Osteoblast (primary cell): ENCODE results near the gene UBE2D3. TPM values are rescaled to one million over a fixed set of nuclear protein-coding genes. Genes with fewer than 3 reads are reported as not detected.

Experiments used
- DNase-seq: peaks from one replicate; pipeline ENCODE4 v3.0.0; 2011; ENCODE audit warnings: low spot score, mixed read lengths; ENCODE audit not compliant: insufficient read length; ENCODE audit errors: missing footprints
- H2AFZ ChIP-seq: 2 replicates; pipeline ENCODE4 v1.6.0; 2011; ENCODE audit warnings: mild to moderate bottlenecking, low read length
- H3K27ac ChIP-seq: 2 replicates; pipeline ENCODE4 v1.5.1; 2011; ENCODE audit warnings: mild to moderate bottlenecking, low read depth, low read length, moderate library complexity
- H3K27me3 ChIP-seq: 2 replicates; pipeline ENCODE4 v1.6.0; 2012; ENCODE audit warnings: mild to moderate bottlenecking, control low read depth, inconsistent platforms, low read length, moderate library complexity; ENCODE audit not compliant: insufficient read depth
- H3K36me3 ChIP-seq: 2 replicates; pipeline ENCODE4 v1.5.1; 2011; ENCODE audit warnings: mild to moderate bottlenecking, low read length, control low read depth, moderate library complexity; ENCODE audit not compliant: insufficient read depth
- H3K4me1 ChIP-seq: 2 replicates; pipeline ENCODE4 v1.5.1; 2011; ENCODE audit warnings: mild to moderate bottlenecking, low read length, control low read depth, moderate library complexity; ENCODE audit not compliant: insufficient read depth
- H3K4me2 ChIP-seq: 2 replicates; pipeline ENCODE4 v1.6.0; 2011; ENCODE audit warnings: mild to moderate bottlenecking, low read length; ENCODE audit not compliant: insufficient read depth
- H3K4me3 ChIP-seq: fragments of 200-600 bp; sonication (generic); 3 replicates; pipeline ENCODE4 v1.5.1; 2012; ENCODE audit warnings: mild to moderate bottlenecking, low read length, inconsistent platforms; ENCODE audit not compliant: insufficient read depth
- H3K79me2 ChIP-seq: 2 replicates; pipeline ENCODE4 v1.6.0; 2012; ENCODE audit warnings: mild to moderate bottlenecking, low read length, control low read depth, inconsistent platforms; ENCODE audit not compliant: insufficient read depth
- H3K9me3 ChIP-seq: 2 replicates; pipeline ENCODE4 v1.5.1; 2011; ENCODE audit warnings: low read depth, low read length, control low read depth
- H4K20me1 ChIP-seq: 2 replicates; pipeline ENCODE4 v1.6.0; 2012; ENCODE audit warnings: mild to moderate bottlenecking, low read length, control low read depth; ENCODE audit not compliant: insufficient read depth
- CTCF ChIP-seq: IDR thresholded peaks from 2 replicates; pipeline ENCODE4 v1.5.1; 2011; ENCODE audit warnings: mild to moderate bottlenecking, low read depth, low read length, moderate library complexity; ENCODE audit errors: extremely low read depth
- total RNA-seq: library from RNA; depleted of rRNA; stranded (reverse); fragments of >200 nt; gene quantifications from 2 replicates; pipeline ENCODE4 v1.2.3, GENCODE V29; 2012

Gene UBE2D3
- total RNA-seq, 1 donor: 426 TPM

GRCh38 chr4:102758241-102759160 is 68.8 kb downstream of the UBE2D3 start:
- TF ChIP-seq CTCF: no peak
- Histone ChIP-seq H3K36me3 (no peaks in the 10 kb centered on the region), H3K4me2 (no peak overlapping the region), H3K27me3 (no peaks in the 10 kb centered on the region), H2AFZ (no peak overlapping the region), H3K9me3 (no peaks in the 10 kb centered on the region), H3K79me2 (peaks cover 45% of the 10 kb centered on the region), H3K4me3 (no peak overlapping the region), H3K4me1 (peaks cover 14% of the 10 kb centered on the region), H4K20me1 (peaks cover 3% of the 10 kb centered on the region), H3K27ac (no peak overlapping the region)
- no peak for DNase-seq

GRCh38 chr4:102757681-102758080 is 69.7 kb downstream of the UBE2D3 start:
- Histone ChIP-seq H3K27me3 (no peaks in the 10 kb centered on the region), H3K4me2 (no peak overlapping the region), H3K79me2 (peaks cover 45% of the 10 kb centered on the region), H3K4me1 (peaks cover 14% of the 10 kb centered on the region), H3K36me3 (no peaks in the 10 kb centered on the region), H4K20me1 (peaks cover 3% of the 10 kb centered on the region), H3K27ac (no peak overlapping the region), H3K9me3 (no peaks in the 10 kb centered on the region), H2AFZ (no peak overlapping the region), H3K4me3 (no peak overlapping the region)
- no peak for TF ChIP-seq CTCF
- DNase-seq: peak; percentile 9

GRCh38 chr4:102754044-102754443 is 73.3 kb downstream of the UBE2D3 start:
- H3K36me3 ChIP-seq: no peaks in the 10 kb centered on the region
- no peaks in the 10 kb centered on the region for H4K20me1 ChIP-seq
- H3K4me2 ChIP-seq: no peak overlapping the region
- no peaks in the 10 kb centered on the region for H3K27me3 ChIP-seq
- no peaks in the 10 kb centered on the region for H3K4me1 ChIP-seq
- H3K79me2 ChIP-seq: peaks cover 37% of the 10 kb centered on the region
- no peak overlapping the region for H2AFZ ChIP-seq
- no peak for DNase-seq
- H3K9me3 ChIP-seq: no peaks in the 10 kb centered on the region
- no peak for TF ChIP-seq CTCF
- H3K27ac ChIP-seq: no peak overlapping the region
- no peak overlapping the region for H3K4me3 ChIP-seq

GRCh38 chr4:102751941-102752340 is 75.4 kb downstream of the UBE2D3 start:
- no peak for TF ChIP-seq CTCF
- H3K79me2 ChIP-seq: peaks cover 20% of the 10 kb centered on the region
- no peaks in the 10 kb centered on the region for H4K20me1 ChIP-seq
- no peaks in the 10 kb centered on the region for H3K9me3 ChIP-seq
- no peaks in the 10 kb centered on the region for H3K4me1 ChIP-seq
- DNase-seq: no peak
- H3K27me3 ChIP-seq: no peaks in the 10 kb centered on the region
- H3K4me2 ChIP-seq: no peak overlapping the region
- no peak overlapping the region for H2AFZ ChIP-seq
- H3K4me3 ChIP-seq: no peak overlapping the region
- no peaks in the 10 kb centered on the region for H3K36me3 ChIP-seq
- H3K27ac ChIP-seq: no peak overlapping the region
